NCI-H1105 (cell line): Measurements from ENCODE around the gene CYB5B.
"Not testable (repeated sequence)": the region's sequence is repeated elsewhere in the genome, so short reads cannot be mapped to it uniquely, and the experiment has no call there.

ENCODE experiments used
- DNase-seq: peaks from one replicate; lab custom pipeline; 2025; lab: John Stamatoyannopoulos, UW

Gene CYB5B

GRCh38 chr16:69410219-69410990 lies 14.0 kb upstream of the CYB5B start:
- no peak for DNase-seq

- DNase-seq, result no peak
These were observed 13.1 kb upstream of the CYB5B start for GRCh38 chr16:69411064-69411985.

GRCh38 chr16:69412287-69412686 lies 12.1 kb upstream of the CYB5B start:
- no peak for DNase-seq

GRCh38 chr16:69413045-69413664 lies 11.3 kb upstream of the CYB5B start:
- no peak for DNase-seq

- no peak for DNase-seq
These were observed 6.8 kb upstream of the CYB5B start for GRCh38 chr16:69417520-69418199.

GRCh38 chr16:69419956-69420355 lies 4.5 kb upstream of the CYB5B start:
- no peak for DNase-seq

- DNase-seq, result no peak
These were observed 1.2 kb upstream of the CYB5B start for GRCh38 chr16:69423189-69423588.

- DNase-seq, result no peak
These were observed 741 bp downstream of the CYB5B start for GRCh38 chr16:69424935-69425784.

GRCh38 chr16:69428652-69429051 lies 4.2 kb downstream of the CYB5B start:
- DNase-seq, result no peak

GRCh38 chr16:69429058-69429640 lies 4.7 kb downstream of the CYB5B start:
- not testable (repeated sequence) for DNase-seq

GRCh38 chr16:69431948-69432468 lies 7.6 kb downstream of the CYB5B start:
- DNase-seq, result no peak

- DNase-seq, result no peak
These were observed 9.6 kb downstream of the CYB5B start for GRCh38 chr16:69434066-69434465.

GRCh38 chr16:69435977-69436820 lies 11.8 kb downstream of the CYB5B start:
- DNase-seq, result no peak

- DNase-seq, result no peak
These were observed 12.5 kb downstream of the CYB5B start for GRCh38 chr16:69436896-69437295.

GRCh38 chr16:69438465-69438864 lies 14.0 kb downstream of the CYB5B start:
- DNase-seq, result no peak

- DNase-seq, result no peak
These were observed 15.8 kb downstream of the CYB5B start for GRCh38 chr16:69440250-69440649.

GRCh38 chr16:69441030-69441429 lies 16.6 kb downstream of the CYB5B start:
- not testable (repeated sequence) for DNase-seq

GRCh38 chr16:69443927-69444631 lies 19.7 kb downstream of the CYB5B start:
- DNase-seq, result no peak
